Activated T-helper 9 cell treated with anti-CD3 and anti-CD28 coated beads, Interleukin-2, amount 50 U/mL, for 16 hours (primary cell): Measurements from ENCODE around the gene GP1BB.

Experiments used
- DNase-seq: peaks from one replicate; pipeline ENCODE4 v3.0.0-alpha.2; 2020; ENCODE audit warnings: low read depth

GP1BB gene

GRCh38 chr22:19756288-19757128 is 33.2 kb downstream of the GP1BB start:
- peak; percentile 57 for DNase-seq

- DNase-seq = no peak
Observed at GRCh38 chr22:19757140-19757984, 34.0 kb downstream of the GP1BB start.

GRCh38 chr22:19757985-19758895 is 34.9 kb downstream of the GP1BB start:
- no peak for DNase-seq

- DNase-seq = no peak
Observed at GRCh38 chr22:19758896-19759426, 35.6 kb downstream of the GP1BB start.

GRCh38 chr22:19759427-19760057 is 36.2 kb downstream of the GP1BB start:
- DNase-seq = no peak

GRCh38 chr22:19760058-19760950 is 37.0 kb downstream of the GP1BB start, which contains the start of gene TBX1:
Gene TBX1 (plus strand): TSS chr22:19760778. CDS start chr22:19760844, 66 bp downstream.
- DNase-seq = no peak

GRCh38 chr22:19760951-19761724 is 37.8 kb downstream of the GP1BB start:
- no peak for DNase-seq

GRCh38 chr22:19761725-19762567 is 38.6 kb downstream of the GP1BB start:
- no peak for DNase-seq

GRCh38 chr22:19762568-19763457 is 39.5 kb downstream of the GP1BB start:
- DNase-seq = no peak

GRCh38 chr22:19763458-19764298 is 40.3 kb downstream of the GP1BB start:
- DNase-seq = no peak

GRCh38 chr22:19764299-19764593 is 40.9 kb downstream of the GP1BB start:
- no peak for DNase-seq

- DNase-seq = no peak
Observed at GRCh38 chr22:19764636-19765476, 41.5 kb downstream of the GP1BB start.

GRCh38 chr22:19765477-19766239 is 42.3 kb downstream of the GP1BB start:
- no peak for DNase-seq

GRCh38 chr22:19766240-19766510 is 42.8 kb downstream of the GP1BB start:
- no peak for DNase-seq
